HepG2 (cell line): ENCODE data around the gene CRNN. TPM values are rescaled to one million over a fixed set of nuclear protein-coding genes. Genes with fewer than 3 reads are reported as not detected.
A peak's percentile ranks its signal among the peaks of the same experiment; 100 is the strongest.

Source experiments
- ATAC-seq: fragments of 200-7000 bp; cut with Tn5 transposase; 3 replicates; pipeline ENCODE4 v1.9.1; 2020; ENCODE audit warnings: mild to moderate bottlenecking, moderate library complexity
- BruUV-seq: library from RNA; stranded (reverse); fragments of 400-500 nt; replicated peaks from 2 replicates; lab custom pipeline; 2021; lab: Mats Ljungman, UMichigan
- CTCF ChIA-PET: fragments of 300-600 bp; formaldehyde crosslinking; extraction: SDS; loops from one replicate; lab custom pipeline; 2021; ENCODE audit warnings: low total read pairs, inconsistent platforms, low intra/inter-chr PET ratio; lab: Yijun Ruan, JAX
- POLR2A ChIA-PET: fragments of 350-600 bp; sonication (Branson Sonifier 250); formaldehyde crosslinking; loops from one replicate; lab custom pipeline; 2020; ENCODE audit warnings: antibody characterized with exemption, inconsistent platforms; lab: Yijun Ruan, JAX
- DNase-seq: peaks from one replicate; pipeline ENCODE4 v3.0.0-alpha.2; 2015; ENCODE audit warnings: low spot score
- FAIRE-seq: peaks from 3 replicates; lab custom pipeline; 2011; peaks lifted over from hg19 to GRCh38; lab: Jason Lieb, UNC
- H2AFZ ChIP-seq: one replicate; pipeline ENCODE4 v1.6.1; 2011; ENCODE audit warnings: low read length, inconsistent platforms
- H3K27ac ChIP-seq: fragments of 300-600 bp; 3 replicates; pipeline ENCODE4 v1.8.0; 2011; ENCODE audit warnings: mixed run types, mild to moderate bottlenecking, mixed read lengths, low read length, inconsistent platforms; ENCODE audit not compliant: insufficient read depth; ENCODE audit errors: extremely low read length
- H3K27me3 ChIP-seq, 2 experiments: fragments of 200-600 bp in 1 of 2; 2 replicates in 1 of 2; 3 replicates in 1 of 2; pipeline versions ENCODE4 v1.6.0 to v1.8.0; 2011; ENCODE audit warnings: low read length in 2 of 2, mild to moderate bottlenecking in 2 of 2, moderate library complexity in 2 of 2, inconsistent platforms in 1 of 2; ENCODE audit not compliant: insufficient read depth in 2 of 2, control insufficient read depth in 1 of 2
- H3K36me3 ChIP-seq, 2 experiments: fragments of 200-600 bp in 1 of 2; replicated peaks in 1 of 2; 2 replicates in 1 of 2; 3 replicates in 1 of 2; pipeline versions ENCODE4 v1.5.1 to v1.8.0; 2011; ENCODE audit warnings: low read length in 2 of 2, inconsistent platforms in 1 of 2; ENCODE audit not compliant: insufficient read depth in 2 of 2, control insufficient read depth in 1 of 2
- H3K4me1 ChIP-seq: 2 replicates; pipeline ENCODE4 v1.5.1; 2012; ENCODE audit warnings: low read length, inconsistent platforms; ENCODE audit not compliant: insufficient read depth
- H3K4me2 ChIP-seq: 2 replicates; pipeline ENCODE4 v1.6.0; 2011; ENCODE audit warnings: low read depth, low read length, inconsistent platforms
- H3K4me3 ChIP-seq, 3 experiments: fragments of 200-600 bp in 1 of 3; sonication (generic), shearing (Covaris generic) in 1 of 3; replicated peaks in 1 of 3; 2 replicates each; pipeline ENCODE4 v1.5.1; 2011 to 2016; ENCODE audit warnings: low read length in 3 of 3, inconsistent platforms in 2 of 3, low read depth in 2 of 3, mild to moderate bottlenecking in 2 of 3, control low read depth in 1 of 3, mixed read lengths in 1 of 3; ENCODE audit not compliant: insufficient read depth in 1 of 3
- H3K79me2 ChIP-seq: one replicate; pipeline ENCODE4 v1.6.1; 2011; ENCODE audit warnings: low read length, inconsistent platforms; ENCODE audit not compliant: insufficient read depth
- H3K9ac ChIP-seq: 2 replicates; pipeline ENCODE4 v1.6.0; 2011; ENCODE audit warnings: mild to moderate bottlenecking, low read depth, low read length, inconsistent platforms; ENCODE audit not compliant: insufficient read depth
- H3K9me3 ChIP-seq: 2 replicates; pipeline ENCODE4 v1.5.1; 2012; ENCODE audit warnings: mild to moderate bottlenecking, low read length
- H4K20me1 ChIP-seq: 2 replicates; pipeline ENCODE4 v1.6.0; 2011; ENCODE audit warnings: inconsistent platforms, mild to moderate bottlenecking, low read length, moderate library complexity; ENCODE audit not compliant: insufficient read depth
- CTCF ChIP-seq: sonication (generic); formaldehyde crosslinking; IDR thresholded peaks from 2 replicates; pipeline ENCODE4 v1.5.0; 2020; ENCODE audit warnings: mild to moderate bottlenecking, missing genetic modification reagents, moderate library complexity
- DMTF1 ChIP-seq: sonication (generic); formaldehyde crosslinking; IDR thresholded peaks from 2 replicates; pipeline ENCODE4 v1.4.0; 2020; ENCODE audit warnings: mild to moderate bottlenecking, missing genetic modification reagents
- EP300 ChIP-seq, 3 experiments: sonication (generic) in 1 of 3; formaldehyde crosslinking in 1 of 3; IDR thresholded peaks; 2 replicates each; pipeline versions ENCODE4 v1.5.1 to v1.6.1; 2011 to 2020; ENCODE audit warnings: low read depth in 2 of 3, low read length in 2 of 3, borderline replicate concordance in 1 of 3, improper control_type of control experiment in 1 of 3, mild to moderate bottlenecking in 1 of 3, missing genetic modification reagents in 1 of 3, moderate library complexity in 1 of 3
- MXD1 ChIP-seq: sonication (generic); formaldehyde crosslinking; IDR thresholded peaks from 2 replicates; pipeline ENCODE4 v1.4.0; 2020; ENCODE audit warnings: mild to moderate bottlenecking, missing genetic modification reagents
- MXI1 ChIP-seq: IDR thresholded peaks from 3 replicates; pipeline ENCODE4 v1.6.1; 2012; ENCODE audit warnings: low read depth, low read length, inconsistent platforms, borderline replicate concordance
- NR2F6 ChIP-seq, 2 experiments: IDR thresholded peaks; 2 replicates each; pipeline ENCODE4 v1.6.1; 2016; ENCODE audit warnings: antibody characterized with exemption in 1 of 2, mild to moderate bottlenecking in 1 of 2
- SMARCC2 ChIP-seq: fragments of 450-650 bp; IDR thresholded peaks from 2 replicates; pipeline ENCODE4 v1.6.1; 2017; ENCODE audit warnings: antibody characterized with exemption, mild to moderate bottlenecking
- STAG1 ChIP-seq: sonication (generic); formaldehyde crosslinking; IDR thresholded peaks from 2 replicates; pipeline ENCODE4 v1.4.0; 2020; ENCODE audit warnings: missing genetic modification reagents
- ZFP36L2 ChIP-seq: sonication (generic); formaldehyde crosslinking; IDR thresholded peaks from 2 replicates; pipeline ENCODE4 v1.4.0; 2020; ENCODE audit warnings: missing genetic modification reagents
- ZNF614 ChIP-seq: IDR thresholded peaks from 2 replicates; pipeline ENCODE4 v1.6.1; 2018; ENCODE audit warnings: missing biosample characterization, missing genetic modification reagents, inconsistent platforms, borderline replicate concordance
- ZNF704 ChIP-seq: sonication (generic); formaldehyde crosslinking; IDR thresholded peaks from 2 replicates; pipeline ENCODE4 v1.8.1; 2023; ENCODE audit warnings: mild to moderate bottlenecking, inconsistent platforms, moderate library complexity, missing genetic modification reagents, borderline replicate concordance
- WGBS: methylation state at CpG from one replicate; pipeline ENCODE4 v1.1.6; 2017; ENCODE audit warnings: low lambda C conversion rate; 5-methylcytosine and 5-hydroxymethylcytosine counted together
- in situ Hi-C: cut with HindIII; loops from 2 replicates; pipeline ENCODE4 v1.10.0; 2017; ENCODE audit warnings: low pct_unique_long_range_greater_than_20kb; ENCODE audit not compliant: extremely low pct_ligation_motif_present
- intact Hi-C: fragments of 100-400 bp; cut with micrococcal nuclease; formaldehyde crosslinking; loops from one replicate; pipeline ENCODE4 v1.10.0; 2022; ENCODE audit not compliant: unreplicated experiment
- polyA plus RNA-seq, 8 experiments: library from polyadenylated mRNA; depleted of rRNA in 3 of 8; stranded (reverse) in 7 of 8; unstranded in 1 of 8; fragments of >200 nt; fragmentation: Illumina TruSeq in 4 of 8; extraction: Trizol in 4 of 8; gene quantifications; 2 replicates each; pipeline versions ENCODE4 v1.2.1 to v1.2.3, GENCODE V29; 2011 to 2016; ENCODE audit warnings: low read depth in 4 of 8, missing spikeins in 1 of 8, mixed read lengths in 1 of 8; ENCODE audit not compliant: insufficient read depth in 1 of 8
- total RNA-seq, 5 experiments: library from RNA; depleted of rRNA; stranded (reverse); fragments of >200 nt; fragmentation: Illumina TruSeq; extraction: Trizol; gene quantifications; 2 replicates each; pipeline ENCODE4 v1.2.3, GENCODE V29; 2016; ENCODE audit warnings: low read depth in 1 of 5

CRNN gene
- total and polyA plus RNA-seq, 2 of the 13 experiments (the other 11 are each of a cell fraction or from before 2014, with no cell fraction given), result not detected

- Histone ChIP-seq H3K27ac (no peak overlapping the region), H3K4me3 (no peak overlapping the region), H4K20me1 (no peaks in the 10 kb centered on the region), H3K36me3 (no peaks in the 10 kb centered on the region), H2AFZ (no peak overlapping the region), H3K27me3 (no peaks in the 10 kb centered on the region; a peak in 1 of 5 replicates), H3K79me2 (no peaks in the 10 kb centered on the region), H3K4me1 (no peaks in the 10 kb centered on the region), H3K9me3 (no peaks in the 10 kb centered on the region), H3K4me2 (no peak overlapping the region), H3K9ac (no peak overlapping the region)
- 10% methylated on average over 6 of the region's 6 CpGs for WGBS
- DNase-seq (peak; percentile 2), ATAC-seq (peak; percentile 84), FAIRE-seq (no peak)
- TF ChIP-seq STAG1 (CRISPR knock-in tag) (0 out of 2 replicates have a peak, but pooled peaks have one; percentile 6), ZFP36L2 (CRISPR knock-in tag) (no peak), MXD1 (no peak), ZNF704 (CRISPR knock-in tag) (no peak), CTCF (peak; percentile 48), SMARCC2 (no peak), ZNF614 (CRISPR knock-in tag) (no peak), EP300 (IDR thresholded peaks at IDR 0.05; ENCODE audit: low read depth in 2 of 2, low read length in 2 of 2) (no peak), EP300 (CRISPR knock-in tag; IDR thresholded peaks at IDR 0.05; ENCODE audit: borderline replicate concordance) (no peak), NR2F6 (IDR thresholded peaks at IDR 0.05) (no peak), NR2F6 (CRISPR knock-in tag; IDR thresholded peaks at IDR 0.05) (no peak), DMTF1 (CRISPR knock-in tag) (no peak), MXI1 (no peak)
- BruUV-seq, result no TSS peak
- ChIA-PET CTCF (no interaction called here), POLR2A (no interaction called here)
- in situ Hi-C loops, result no loop called here
- intact Hi-C loops, result no loop called here
These were observed 37.2 kb upstream of the CRNN start for GRCh38 chr1:152451254-152451653.
